Measurements from ENCODE around the gene KCTD12. TPM values are rescaled to one million over a fixed set of nuclear protein-coding genes. Genes with fewer than 3 reads are reported as not detected.
"Not testable (repeated sequence)": the region's sequence is repeated elsewhere in the genome, so short reads cannot be mapped to it uniquely, and the experiment has no call there.

The KCTD12 gene
- total RNA-seq, 1 donor from 2014 or later: 7.4 TPM

GRCh38 chr13:76913898-76914297 is 27.7 kb upstream of the KCTD12 start:
- TF ChIP-seq, protein P1, sequence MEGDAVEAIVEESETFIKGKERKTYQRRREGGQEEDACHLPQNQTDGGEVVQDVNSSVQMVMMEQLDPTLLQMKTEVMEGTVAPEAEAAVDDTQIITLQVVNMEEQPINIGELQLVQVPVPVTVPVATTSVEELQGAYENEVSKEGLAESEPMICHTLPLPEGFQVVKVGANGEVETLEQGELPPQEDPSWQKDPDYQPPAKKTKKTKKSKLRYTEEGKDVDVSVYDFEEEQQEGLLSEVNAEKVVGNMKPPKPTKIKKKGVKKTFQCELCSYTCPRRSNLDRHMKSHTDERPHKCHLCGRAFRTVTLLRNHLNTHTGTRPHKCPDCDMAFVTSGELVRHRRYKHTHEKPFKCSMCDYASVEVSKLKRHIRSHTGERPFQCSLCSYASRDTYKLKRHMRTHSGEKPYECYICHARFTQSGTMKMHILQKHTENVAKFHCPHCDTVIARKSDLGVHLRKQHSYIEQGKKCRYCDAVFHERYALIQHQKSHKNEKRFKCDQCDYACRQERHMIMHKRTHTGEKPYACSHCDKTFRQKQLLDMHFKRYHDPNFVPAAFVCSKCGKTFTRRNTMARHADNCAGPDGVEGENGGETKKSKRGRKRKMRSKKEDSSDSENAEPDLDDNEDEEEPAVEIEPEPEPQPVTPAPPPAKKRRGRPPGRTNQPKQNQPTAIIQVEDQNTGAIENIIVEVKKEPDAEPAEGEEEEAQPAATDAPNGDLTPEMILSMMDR (conservative IDR thresholded peaks at IDR 0.05): no peak
- no peaks in the 10 kb centered on the region for H3K27me3 Mint-ChIP-seq (ENCODE audit: low read depth)
- no peaks in the 10 kb centered on the region for H3K4me1 Mint-ChIP-seq

DNA sequence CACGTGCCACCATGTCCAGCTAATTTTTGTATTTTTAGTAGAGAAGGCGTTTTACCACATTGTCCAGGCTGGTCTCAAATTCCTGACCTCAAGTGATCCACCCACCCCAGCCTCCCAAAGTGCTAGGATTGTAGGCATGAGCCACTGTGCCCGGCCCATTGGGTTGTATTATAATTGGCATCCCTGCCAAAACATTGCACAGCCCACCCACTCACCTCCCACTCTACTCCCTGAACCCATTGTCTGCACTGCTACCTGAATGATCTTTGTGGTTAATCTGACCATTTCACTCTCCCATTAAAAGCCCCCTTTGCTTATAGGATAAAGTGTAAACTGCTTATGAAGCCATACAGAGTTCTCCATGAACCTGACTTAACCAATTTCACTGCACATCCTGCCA is 26.3 kb upstream of the KCTD12 start:
- no peak for DNase-seq (ENCODE audit: low read depth, low spot score)
- TF ChIP-seq, protein P1 (conservative IDR thresholded peaks at IDR 0.05): no peak
- no peaks in the 10 kb centered on the region for H3K36me3 Mint-ChIP-seq (ENCODE audit: low read depth)
- H3K4me3 Mint-ChIP-seq: no peak overlapping the region
- no peaks in the 10 kb centered on the region for H3K27me3 Mint-ChIP-seq (ENCODE audit: low read depth)
- H3K9me3 Mint-ChIP-seq: peaks cover 4% of the 10 kb centered on the region
- no peak overlapping the region for H3K27ac Mint-ChIP-seq (ENCODE audit: unreplicated experiment)
- H3K4me1 Mint-ChIP-seq: no peaks in the 10 kb centered on the region

More at GRCh38 chr13:76913898-76914297, 27.7 kb upstream of the KCTD12 start:
- H3K4me3 Mint-ChIP-seq: no peak overlapping the region
- no peak for DNase-seq (ENCODE audit: low read depth, low spot score)
- no peak overlapping the region for H3K27ac Mint-ChIP-seq (ENCODE audit: unreplicated experiment)
- no peaks in the 10 kb centered on the region for H3K36me3 Mint-ChIP-seq (ENCODE audit: low read depth)
- peaks cover 4% of the 10 kb centered on the region for H3K9me3 Mint-ChIP-seq

- H3K9me3 Mint-ChIP-seq: no peaks in the 10 kb centered on the region
- H3K36me3 Mint-ChIP-seq (ENCODE audit: low read depth): no peaks in the 10 kb centered on the region
- TF ChIP-seq, protein P1 (conservative IDR thresholded peaks at IDR 0.05): no peak
- H3K27ac Mint-ChIP-seq (ENCODE audit: unreplicated experiment): no peak overlapping the region
- no peaks in the 10 kb centered on the region for H3K4me1 Mint-ChIP-seq
- peaks cover 43% of the 10 kb centered on the region for H3K27me3 Mint-ChIP-seq (ENCODE audit: low read depth)
- H3K4me3 Mint-ChIP-seq: no peak overlapping the region
- no peak for DNase-seq (ENCODE audit: low read depth, low spot score)
These were observed 18.3 kb upstream of the KCTD12 start for GRCh38 chr13:76904507-76904906.

GRCh38 chr13:76903544-76904162 is 17.4 kb upstream of the KCTD12 start:
- Mint-ChIP-seq H3K9me3 (peaks cover 6% of the 10 kb centered on the region), H3K27ac (ENCODE audit: unreplicated experiment) (no peak overlapping the region), H3K4me3 (no peak overlapping the region), H3K36me3 (ENCODE audit: low read depth) (peaks cover 6% of the 10 kb centered on the region), H3K27me3 (ENCODE audit: low read depth) (peaks cover 43% of the 10 kb centered on the region), H3K4me1 (no peaks in the 10 kb centered on the region)
- TF ChIP-seq, protein P1 (conservative IDR thresholded peaks at IDR 0.05): peak; percentile 99
- DNase-seq (ENCODE audit: low read depth, low spot score): peak; percentile 66

DNA sequence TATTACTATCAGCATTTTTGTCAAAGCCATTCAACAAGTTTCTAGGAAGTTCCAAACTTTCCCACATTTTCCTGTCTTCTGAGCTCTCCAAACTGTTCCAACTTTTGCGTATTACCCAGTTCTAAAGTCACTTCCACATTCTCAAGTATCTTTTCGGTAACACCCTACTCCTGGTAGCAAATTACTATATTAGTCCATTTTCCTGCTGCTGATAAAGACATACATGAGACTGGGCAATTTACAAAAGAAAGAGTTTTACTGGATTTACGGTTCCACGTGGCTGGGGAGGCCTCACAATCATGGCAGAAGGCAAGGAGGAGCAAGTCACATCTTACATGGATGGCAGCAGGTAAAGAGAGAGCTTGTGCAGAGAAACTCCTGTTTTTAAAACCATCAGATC is 12.9 kb upstream of the KCTD12 start:
- not testable (repeated sequence) for DNase-seq (ENCODE audit: low read depth, low spot score); H3K9me3 Mint-ChIP-seq; H3K4me3 Mint-ChIP-seq; H3K4me1 Mint-ChIP-seq; H3K36me3 Mint-ChIP-seq (ENCODE audit: low read depth); H3K27ac Mint-ChIP-seq (ENCODE audit: unreplicated experiment)
- peaks cover 22% of the 10 kb centered on the region for H3K27me3 Mint-ChIP-seq (ENCODE audit: low read depth)

DNA sequence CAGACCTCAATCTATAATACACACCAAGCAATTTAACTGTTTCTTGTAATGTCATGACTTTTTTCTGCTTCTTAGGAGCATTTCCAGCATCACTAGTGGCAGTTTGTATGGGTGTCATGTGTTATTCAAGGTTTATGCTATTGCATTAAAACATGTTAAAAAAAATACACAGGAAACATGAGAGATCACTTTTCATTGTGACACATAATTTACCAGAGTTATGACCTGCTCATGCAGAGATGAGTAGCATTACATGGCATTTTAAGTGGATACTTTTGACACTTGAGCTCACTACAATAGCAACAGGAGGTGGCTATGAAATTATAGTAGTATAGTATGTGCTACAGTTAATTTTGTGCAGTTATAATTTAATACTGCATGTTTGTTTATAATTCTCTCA is 11.0 kb upstream of the KCTD12 start:
- not testable (repeated sequence) for H3K27ac Mint-ChIP-seq (ENCODE audit: unreplicated experiment); H3K9me3 Mint-ChIP-seq; H3K36me3 Mint-ChIP-seq (ENCODE audit: low read depth); H3K4me3 Mint-ChIP-seq; H3K4me1 Mint-ChIP-seq; DNase-seq (ENCODE audit: low read depth, low spot score)
- H3K27me3 Mint-ChIP-seq (ENCODE audit: low read depth): peaks cover 21% of the 10 kb centered on the region
